Upper lobe of left lung (tissue), 6 donors: ENCODE results near the gene GFRA1. TPM values are rescaled to one million over a fixed set of nuclear protein-coding genes. Genes with fewer than 3 reads are reported as not detected.

Experiments used
- ATAC-seq, 2 donors: fragments of 200-7000 bp; cut with Tn5 transposase; one replicate each; pipeline ENCODE4 v1.9.1; 2022; ENCODE audit warnings: mild to moderate bottlenecking in 2 of 2, moderate library complexity in 2 of 2; ENCODE audit not compliant: low FRiP score in 2 of 2
- DNase-seq, 2 donors: peaks; one replicate each; pipeline ENCODE4 v3.0.0-alpha.2; 2019 to 2020
- H3K27ac ChIP-seq, 4 donors: fragments of 200-600 bp; sonication (generic); one replicate each; pipeline ENCODE4 v1.5.1; 2016 to 2019
- H3K27me3 ChIP-seq, 4 donors: fragments of 200-600 bp; sonication (generic); one replicate each; pipeline ENCODE4 v1.5.1; 2017 to 2019
- H3K36me3 ChIP-seq, 4 donors: fragments of 200-600 bp; sonication (generic); one replicate each; pipeline ENCODE4 v1.5.1; 2016 to 2019
- H3K4me1 ChIP-seq, 4 donors: fragments of 200-600 bp; sonication (generic); one replicate each; pipeline ENCODE4 v1.5.1; 2018 to 2019
- H3K4me3 ChIP-seq, 4 donors: fragments of 200-600 bp; sonication (generic); one replicate each; pipeline ENCODE4 v1.5.1; 2017 to 2019; ENCODE audit warnings: mild to moderate bottlenecking in 2 of 4, moderate library complexity in 1 of 4
- H3K9me3 ChIP-seq, 4 donors: fragments of 200-600 bp; sonication (generic); one replicate each; pipeline ENCODE4 v1.5.1; 2018 to 2019
- CTCF ChIP-seq, 6 experiments: fragments of 450-650 bp in 4 of 6; fragments of 200-600 bp in 2 of 6; sonication (generic) in 2 of 6; IDR thresholded peaks; one replicate each; pipeline ENCODE4 v1.5.1; 2016 to 2019; ENCODE audit warnings: antibody characterized with exemption in 6 of 6
- EP300 ChIP-seq, 4 donors: sonication (generic); formaldehyde crosslinking; IDR thresholded peaks; one replicate each; pipeline ENCODE4 v1.5.1; 2017; ENCODE audit warnings: antibody characterized with exemption in 4 of 4, control low read depth in 2 of 4
- POLR2A ChIP-seq, 4 donors: fragments of 450-650 bp; IDR thresholded peaks; one replicate each; pipeline ENCODE4 v1.5.1; 2016 to 2017; ENCODE audit warnings: antibody characterized with exemption in 4 of 4, mild to moderate bottlenecking in 2 of 4
- POLR2AphosphoS5 ChIP-seq, 2 donors: sonication (generic); formaldehyde crosslinking; IDR thresholded peaks; one replicate each; pipeline ENCODE4 v1.5.1; 2017; ENCODE audit warnings: antibody characterized with exemption in 2 of 2
- WGBS, 2 donors: methylation state at CpG; one replicate each; pipeline ENCODE4 v1.1.5; 2017 to 2018; 5-methylcytosine and 5-hydroxymethylcytosine counted together
- total RNA-seq, 6 donors: library from RNA; depleted of rRNA in 4 of 6; stranded (reverse); fragments of >200 nt in 4 of 6; gene quantifications; one replicate each; pipeline versions ENCODE4 v1.1.0 to v1.2.1, GENCODE V29; 2016 to 2021
- donor health status: DM: no; HTN: no; CAD: no; lungs with moderate emphysema.
- donor health status: DM: no; HTN: yes; CAD: no; lungs with severe emphysema.

The GFRA1 gene
- total RNA-seq, 6 donors from 2014 or later: under 0.01 to 9.2 (median 2.3) TPM

- no peaks in the 10 kb centered on the region for H3K27me3 ChIP-seq
- ATAC-seq (no peak), DNase-seq (no peak)
Observed at GRCh38 chr10:116143673-116144222, 129.3 kb downstream of the GFRA1 start.

GRCh38 chr10:116141855-116142254, 131.2 kb downstream of the GFRA1 start:
- WGBS, 2 donors: 59 to 69% methylated on average over 5 of the region's 5 CpGs
- Histone ChIP-seq H3K27me3 (no peaks in the 10 kb centered on the region), H3K36me3 (no peaks in the 10 kb centered on the region), H3K9me3 (no peaks in the 10 kb centered on the region), H3K4me3 (no peak overlapping the region), H3K27ac (no peak overlapping the region), H3K4me1 (no peaks in the 10 kb centered on the region)
- ATAC-seq (no peak), DNase-seq (no peak)
- TF ChIP-seq CTCF (IDR thresholded peaks at IDR 0.05) (no peak), POLR2AphosphoS5 (IDR thresholded peaks at IDR 0.05) (no peak), POLR2A (IDR thresholded peaks at IDR 0.05) (no peak), EP300 (IDR thresholded peaks at IDR 0.05) (no peak)

More at GRCh38 chr10:116143673-116144222, 129.3 kb downstream of the GFRA1 start:
- Histone ChIP-seq H3K36me3 (no peaks in the 10 kb centered on the region), H3K4me1 (no peaks in the 10 kb centered on the region), H3K4me3 (no peak overlapping the region), H3K27ac (no peak overlapping the region), H3K9me3 (no peaks in the 10 kb centered on the region)
- WGBS, 2 donors: 82 to 86% methylated on average over 4 of the region's 4 CpGs
- no peak for TF ChIP-seq CTCF (IDR thresholded peaks at IDR 0.05)
- TF ChIP-seq POLR2A (IDR thresholded peaks at IDR 0.05): no peak
- no peak for TF ChIP-seq POLR2AphosphoS5 (IDR thresholded peaks at IDR 0.05)

GRCh38 chr10:116141246-116141645, 131.8 kb downstream of the GFRA1 start:
- no peak for DNase-seq
- 82 to 83% methylated on average over 4 to 5 of the region's 5 CpGs for WGBS, 2 donors

GRCh38 chr10:116139886-116140285, 133.1 kb downstream of the GFRA1 start:
- H3K27me3 ChIP-seq: no peaks in the 10 kb centered on the region
- TF ChIP-seq CTCF (IDR thresholded peaks at IDR 0.05) (no peak), POLR2A (IDR thresholded peaks at IDR 0.05) (no peak), POLR2AphosphoS5 (IDR thresholded peaks at IDR 0.05) (no peak), EP300 (IDR thresholded peaks at IDR 0.05) (no peak)
- ATAC-seq (no peak), DNase-seq (no peak)
- no peaks in the 10 kb centered on the region for H3K4me1 ChIP-seq
- H3K27ac ChIP-seq: no peak overlapping the region
- no peaks in the 10 kb centered on the region for H3K36me3 ChIP-seq
- H3K9me3 ChIP-seq: no peaks in the 10 kb centered on the region
- H3K4me3 ChIP-seq: no peak overlapping the region
- 59 to 60% methylated on average over 3 of the region's 3 CpGs for WGBS, 2 donors

More at GRCh38 chr10:116141246-116141645, 131.8 kb downstream of the GFRA1 start:
- Histone ChIP-seq H3K27me3 (no peaks in the 10 kb centered on the region), H3K27ac (no peak overlapping the region), H3K9me3 (no peaks in the 10 kb centered on the region), H3K36me3 (no peaks in the 10 kb centered on the region), H3K4me1 (no peaks in the 10 kb centered on the region), H3K4me3 (no peak overlapping the region)
- no peak for ATAC-seq
- TF ChIP-seq POLR2AphosphoS5 (IDR thresholded peaks at IDR 0.05) (no peak), EP300 (IDR thresholded peaks at IDR 0.05) (no peak), POLR2A (IDR thresholded peaks at IDR 0.05) (no peak), CTCF (IDR thresholded peaks at IDR 0.05) (no peak)

GRCh38 chr10:116138897-116139296, 134.1 kb downstream of the GFRA1 start:
- H3K4me1 ChIP-seq: no peaks in the 10 kb centered on the region
- no peaks in the 10 kb centered on the region for H3K9me3 ChIP-seq
- no peak for ATAC-seq
- no peak overlapping the region for H3K27ac ChIP-seq
- WGBS, 2 donors: 25 to 65% methylated on average over 3 to 4 of the region's 4 CpGs
- no peak overlapping the region for H3K4me3 ChIP-seq
- H3K27me3 ChIP-seq: no peaks in the 10 kb centered on the region
- no peak for DNase-seq
- TF ChIP-seq POLR2A (IDR thresholded peaks at IDR 0.05) (no peak), CTCF (IDR thresholded peaks at IDR 0.05) (no peak), POLR2AphosphoS5 (IDR thresholded peaks at IDR 0.05) (no peak), EP300 (IDR thresholded peaks at IDR 0.05) (no peak)
- no peaks in the 10 kb centered on the region for H3K36me3 ChIP-seq
